Ishikawa (cell line): ENCODE measurements around the gene SPRY4.

Experiments
- CEBPB ChIP-seq: IDR thresholded peaks from 2 replicates; pipeline ENCODE4 v1.6.1; 2012
- CREB1 ChIP-seq: IDR thresholded peaks from 2 replicates; pipeline ENCODE4 v1.6.1; 2012; ENCODE audit warnings: low read depth
- EGR1 ChIP-seq: IDR thresholded peaks from 2 replicates; pipeline ENCODE4 v1.6.1; 2012
- EP300 ChIP-seq: IDR thresholded peaks from 2 replicates; pipeline ENCODE4 v1.6.1; 2012; ENCODE audit warnings: borderline replicate concordance
- FOXM1 ChIP-seq: IDR thresholded peaks from 2 replicates; pipeline ENCODE4 v1.6.1; 2012; ENCODE audit warnings: low read depth, borderline replicate concordance
- NFIC ChIP-seq: IDR thresholded peaks from 2 replicates; pipeline ENCODE4 v1.6.1; 2012
- RAD21 ChIP-seq: IDR thresholded peaks from 2 replicates; pipeline ENCODE4 v1.6.1; 2012; ENCODE audit warnings: low read depth
- TAF1 ChIP-seq: IDR thresholded peaks from 2 replicates; pipeline ENCODE4 v1.6.1; 2012; ENCODE audit warnings: low read depth, mild to moderate bottlenecking
- TCF12 ChIP-seq: IDR thresholded peaks from 2 replicates; pipeline ENCODE4 v1.6.1; 2012; ENCODE audit warnings: low read depth
- TEAD4 ChIP-seq: IDR thresholded peaks from 2 replicates; pipeline ENCODE4 v1.6.1; 2012
- YY1 ChIP-seq: IDR thresholded peaks from 2 replicates; pipeline ENCODE4 v1.6.1; 2012; ENCODE audit warnings: low read depth
- ZBTB7A ChIP-seq: IDR thresholded peaks from 2 replicates; pipeline ENCODE4 v1.6.1; 2012; ENCODE audit warnings: low read depth
- TF ChIP-seq, protein P1 (sequence below): IDR thresholded peaks from 2 replicates; pipeline ENCODE4 v1.6.1; 2012
- TF ChIP-seq, protein P2 (sequence below): IDR thresholded peaks from 2 replicates; pipeline ENCODE4 v1.6.1; 2012
- TF ChIP-seq, protein P3 (sequence below): IDR thresholded peaks from 2 replicates; pipeline ENCODE4 v1.6.1; 2012; ENCODE audit warnings: low read depth, mild to moderate bottlenecking

Gene SPRY4

DNA sequence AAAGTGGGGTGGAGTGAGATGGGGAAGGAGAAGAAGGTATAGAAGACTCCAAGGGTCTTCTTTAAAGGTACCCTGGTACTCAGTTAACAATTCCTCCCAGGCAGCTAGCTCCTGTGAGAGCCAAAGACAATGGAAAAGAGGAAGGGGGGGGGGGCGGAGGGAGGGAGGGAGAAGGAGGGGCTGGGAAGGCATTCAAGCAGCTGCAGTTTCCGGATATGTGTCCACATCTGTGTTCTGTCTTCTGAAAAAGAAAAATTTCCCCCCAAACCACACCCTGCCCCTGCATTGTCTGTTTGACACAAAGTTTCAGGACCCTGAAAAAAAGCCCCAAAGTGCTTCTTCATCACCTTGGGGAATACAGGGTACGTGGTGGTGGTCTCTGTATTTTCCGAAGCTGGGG is 11.1 kb downstream of the SPRY4 start:
- no peak for TF ChIP-seq EP300
- TF ChIP-seq YY1 = no peak
- TF ChIP-seq CEBPB = no peak
- TF ChIP-seq FOXM1 = no peak
- TF ChIP-seq RAD21 = no peak
- no peak for TF ChIP-seq ZBTB7A
- no peak for TF ChIP-seq TAF1
- no peak for TF ChIP-seq TCF12
- no peak for TF ChIP-seq CREB1

DNA sequence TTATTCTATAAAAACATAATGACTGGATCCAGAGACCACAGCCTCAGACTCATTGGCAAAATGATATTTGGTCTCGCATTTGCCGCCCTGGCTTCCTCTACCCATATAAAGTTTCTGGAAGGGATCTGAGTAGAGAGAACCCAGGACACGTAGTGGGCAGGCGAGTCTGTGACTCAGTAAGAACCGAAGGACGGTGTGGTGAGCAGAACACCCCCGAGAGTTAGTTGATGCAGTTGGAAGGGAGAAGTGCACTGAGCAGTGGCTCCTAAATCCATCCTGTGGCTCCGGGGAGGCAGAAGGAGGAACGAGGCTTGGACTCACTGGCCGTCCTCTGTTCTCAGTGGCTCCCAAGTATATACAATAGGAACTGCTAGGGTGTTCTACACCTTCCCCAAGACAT is 11.5 kb downstream of the SPRY4 start:
- TF ChIP-seq CEBPB (no peak), EGR1 (no peak)
- TF ChIP-seq, protein P1, sequence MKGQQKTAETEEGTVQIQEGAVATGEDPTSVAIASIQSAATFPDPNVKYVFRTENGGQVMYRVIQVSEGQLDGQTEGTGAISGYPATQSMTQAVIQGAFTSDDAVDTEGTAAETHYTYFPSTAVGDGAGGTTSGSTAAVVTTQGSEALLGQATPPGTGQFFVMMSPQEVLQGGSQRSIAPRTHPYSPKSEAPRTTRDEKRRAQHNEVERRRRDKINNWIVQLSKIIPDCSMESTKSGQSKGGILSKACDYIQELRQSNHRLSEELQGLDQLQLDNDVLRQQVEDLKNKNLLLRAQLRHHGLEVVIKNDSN = no peak

DNA sequence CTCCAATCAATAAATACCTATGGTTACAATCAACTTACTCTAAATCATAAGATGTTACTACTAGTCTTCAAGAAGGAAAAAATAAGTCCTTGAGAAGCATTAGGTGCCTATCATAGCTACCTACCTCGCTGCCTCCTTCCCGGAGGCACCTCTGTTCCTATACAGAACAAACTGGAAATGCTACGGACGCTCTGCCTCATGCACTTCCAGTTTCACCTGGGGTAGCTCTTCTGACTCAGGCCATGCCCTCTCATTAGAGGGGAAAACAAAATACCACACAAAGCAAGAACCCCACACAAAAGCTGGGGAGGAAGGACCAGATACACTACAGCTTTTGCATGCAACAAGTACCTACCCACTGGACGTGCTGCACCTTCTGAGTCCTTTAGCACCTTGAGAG is 12.4 kb downstream of the SPRY4 start:
- TF ChIP-seq, protein P2, sequence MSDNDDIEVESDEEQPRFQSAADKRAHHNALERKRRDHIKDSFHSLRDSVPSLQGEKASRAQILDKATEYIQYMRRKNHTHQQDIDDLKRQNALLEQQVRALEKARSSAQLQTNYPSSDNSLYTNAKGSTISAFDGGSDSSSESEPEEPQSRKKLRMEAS = no peak
- TF ChIP-seq TCF12 (no peak), EP300 (no peak), TAF1 (no peak), RAD21 (no peak), CEBPB (no peak), NFIC (no peak), TEAD4 (no peak)
- TF ChIP-seq, protein P1 = no peak

DNA sequence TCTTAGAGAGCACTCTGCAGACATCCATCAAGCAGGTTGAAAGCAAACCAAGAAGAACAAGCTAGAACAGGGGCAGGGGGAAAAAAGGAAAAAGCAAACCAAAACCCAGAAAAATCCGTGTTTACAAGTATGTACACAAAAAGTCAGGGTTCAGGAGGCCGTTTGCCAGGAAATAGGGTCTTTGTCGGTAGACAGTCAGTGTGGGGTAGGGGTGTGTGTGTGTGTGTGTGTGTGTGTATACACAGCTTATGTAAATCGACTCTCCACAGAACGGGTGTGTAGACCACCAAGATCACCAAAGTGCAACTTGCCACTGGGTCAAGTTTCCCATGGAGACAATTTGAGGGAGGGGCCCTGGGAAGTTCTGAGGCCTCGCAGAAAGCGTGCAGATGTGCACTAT is 13.1 kb downstream of the SPRY4 start:
- TF ChIP-seq, protein P1 = no peak
- TF ChIP-seq TEAD4 (no peak), TCF12 (no peak), FOXM1 (no peak), CREB1 (no peak), CEBPB (no peak), EP300 (no peak), ZBTB7A (no peak), YY1 (no peak), EGR1 (no peak), TAF1 (no peak), RAD21 (no peak), NFIC (no peak)
- TF ChIP-seq, protein P3, sequence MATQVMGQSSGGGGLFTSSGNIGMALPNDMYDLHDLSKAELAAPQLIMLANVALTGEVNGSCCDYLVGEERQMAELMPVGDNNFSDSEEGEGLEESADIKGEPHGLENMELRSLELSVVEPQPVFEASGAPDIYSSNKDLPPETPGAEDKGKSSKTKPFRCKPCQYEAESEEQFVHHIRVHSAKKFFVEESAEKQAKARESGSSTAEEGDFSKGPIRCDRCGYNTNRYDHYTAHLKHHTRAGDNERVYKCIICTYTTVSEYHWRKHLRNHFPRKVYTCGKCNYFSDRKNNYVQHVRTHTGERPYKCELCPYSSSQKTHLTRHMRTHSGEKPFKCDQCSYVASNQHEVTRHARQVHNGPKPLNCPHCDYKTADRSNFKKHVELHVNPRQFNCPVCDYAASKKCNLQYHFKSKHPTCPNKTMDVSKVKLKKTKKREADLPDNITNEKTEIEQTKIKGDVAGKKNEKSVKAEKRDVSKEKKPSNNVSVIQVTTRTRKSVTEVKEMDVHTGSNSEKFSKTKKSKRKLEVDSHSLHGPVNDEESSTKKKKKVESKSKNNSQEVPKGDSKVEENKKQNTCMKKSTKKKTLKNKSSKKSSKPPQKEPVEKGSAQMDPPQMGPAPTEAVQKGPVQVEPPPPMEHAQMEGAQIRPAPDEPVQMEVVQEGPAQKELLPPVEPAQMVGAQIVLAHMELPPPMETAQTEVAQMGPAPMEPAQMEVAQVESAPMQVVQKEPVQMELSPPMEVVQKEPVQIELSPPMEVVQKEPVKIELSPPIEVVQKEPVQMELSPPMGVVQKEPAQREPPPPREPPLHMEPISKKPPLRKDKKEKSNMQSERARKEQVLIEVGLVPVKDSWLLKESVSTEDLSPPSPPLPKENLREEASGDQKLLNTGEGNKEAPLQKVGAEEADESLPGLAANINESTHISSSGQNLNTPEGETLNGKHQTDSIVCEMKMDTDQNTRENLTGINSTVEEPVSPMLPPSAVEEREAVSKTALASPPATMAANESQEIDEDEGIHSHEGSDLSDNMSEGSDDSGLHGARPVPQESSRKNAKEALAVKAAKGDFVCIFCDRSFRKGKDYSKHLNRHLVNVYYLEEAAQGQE = no peak
- TF ChIP-seq, protein P2 = no peak

DNA sequence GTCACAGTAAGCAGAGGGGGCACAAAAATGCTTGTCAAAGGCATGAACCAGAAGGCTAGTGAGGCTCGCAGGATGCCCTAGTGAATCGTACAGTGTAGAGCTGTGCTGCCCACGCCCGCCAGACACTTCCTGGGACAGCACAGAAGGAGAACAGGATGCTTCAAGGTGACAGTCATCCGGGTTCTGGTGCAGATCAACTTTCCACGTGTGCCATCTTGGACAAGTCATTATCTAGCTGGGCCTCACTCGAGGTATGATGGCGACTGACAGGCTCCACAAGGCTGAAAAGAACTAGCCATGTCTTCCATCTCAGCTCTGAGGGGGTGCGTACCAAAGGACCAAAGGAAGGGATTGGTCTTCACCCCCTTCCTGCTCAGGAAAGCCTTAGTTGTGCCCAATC is 14.0 kb downstream of the SPRY4 start:
- TF ChIP-seq TEAD4 = no peak
- no peak for TF ChIP-seq CREB1
- TF ChIP-seq, protein P2 = no peak
- TF ChIP-seq, protein P3 = no peak
- no peak for TF ChIP-seq RAD21
- TF ChIP-seq YY1 = no peak
- TF ChIP-seq CEBPB = no peak
- no peak for TF ChIP-seq TCF12
- TF ChIP-seq NFIC = no peak
- no peak for TF ChIP-seq ZBTB7A
- no peak for TF ChIP-seq FOXM1
- TF ChIP-seq EGR1 = no peak
- TF ChIP-seq TAF1 = no peak
- TF ChIP-seq, protein P1 = no peak
- TF ChIP-seq EP300 = no peak

DNA sequence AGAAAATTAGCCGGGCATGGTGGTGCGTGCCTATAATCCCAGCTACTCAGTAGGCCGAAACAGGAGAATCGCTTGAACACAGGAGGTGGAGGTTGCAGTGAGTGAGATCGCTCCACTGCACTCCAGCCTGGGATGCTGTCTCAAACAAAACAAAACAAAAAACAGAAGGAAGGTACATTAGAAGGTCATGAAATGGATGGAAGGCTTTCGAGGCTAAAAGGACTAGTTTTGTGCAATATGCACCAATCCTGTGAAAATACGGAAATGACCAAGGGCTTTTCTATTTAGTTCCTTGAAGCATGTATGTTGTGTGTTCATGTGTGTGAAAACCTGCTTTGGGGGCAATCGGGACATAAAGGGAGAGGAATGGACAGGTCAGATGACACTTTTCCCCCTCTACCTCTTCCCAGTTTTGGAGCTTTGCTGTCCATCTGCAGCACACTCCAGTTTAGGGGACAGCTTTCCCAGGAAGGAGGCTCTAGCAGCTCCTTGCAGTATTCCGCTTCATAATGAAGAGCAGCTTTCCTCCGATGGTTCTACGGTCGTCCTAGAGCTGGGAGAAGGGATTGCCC is 15.0 kb downstream of the SPRY4 start:
- TF ChIP-seq CEBPB (no peak), RAD21 (no peak), EGR1 (no peak), NFIC (no peak), FOXM1 (no peak), YY1 (no peak), EP300 (no peak), ZBTB7A (no peak)
- TF ChIP-seq, protein P3 = no peak
